H54 (cell line): ENCODE results near the gene RGS18.
A peak's percentile ranks its signal among the peaks of the same experiment; 100 is the strongest.
"Not testable (repeated sequence)": the region's sequence is repeated elsewhere in the genome, so short reads cannot be mapped to it uniquely, and the experiment has no call there.

ENCODE experiments used
- DNase-seq: peaks from one replicate; pipeline ENCODE4 v3.0.0; 2011; ENCODE audit warnings: low spot score, mixed read lengths; ENCODE audit not compliant: insufficient read length
- FAIRE-seq: peaks from 3 replicates; lab custom pipeline; 2011; peaks lifted over from hg19 to GRCh38; lab: Jason Lieb, UNC
- POLR2A ChIP-seq: IDR thresholded peaks from 2 replicates; pipeline ENCODE4 v1.6.1; 2011; ENCODE audit warnings: low read depth, mild to moderate bottlenecking, low read length

RGS18 gene

DNA sequence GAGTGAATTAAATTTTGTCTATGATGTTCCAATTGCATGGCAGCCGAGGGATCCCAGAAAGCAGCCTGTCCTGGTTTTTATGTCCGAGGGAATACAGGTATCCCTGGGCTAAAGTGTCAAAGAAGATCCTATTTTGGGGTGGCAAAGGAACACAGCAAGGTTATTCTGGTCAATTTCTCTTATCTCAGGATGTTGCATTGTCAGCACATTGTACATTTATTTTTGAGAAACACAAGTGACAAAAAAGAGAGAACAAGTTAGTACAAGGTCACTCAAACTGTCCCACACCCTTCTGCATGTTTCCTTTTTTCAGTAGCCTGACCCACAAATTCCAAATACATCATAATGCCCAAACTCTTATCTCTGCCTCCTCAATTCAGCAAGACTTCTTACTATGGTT lies 17.7 kb downstream of the RGS18 start:
- no peak for DNase-seq
- TF ChIP-seq POLR2A, result no peak
- peak; percentile 27 for FAIRE-seq

DNA sequence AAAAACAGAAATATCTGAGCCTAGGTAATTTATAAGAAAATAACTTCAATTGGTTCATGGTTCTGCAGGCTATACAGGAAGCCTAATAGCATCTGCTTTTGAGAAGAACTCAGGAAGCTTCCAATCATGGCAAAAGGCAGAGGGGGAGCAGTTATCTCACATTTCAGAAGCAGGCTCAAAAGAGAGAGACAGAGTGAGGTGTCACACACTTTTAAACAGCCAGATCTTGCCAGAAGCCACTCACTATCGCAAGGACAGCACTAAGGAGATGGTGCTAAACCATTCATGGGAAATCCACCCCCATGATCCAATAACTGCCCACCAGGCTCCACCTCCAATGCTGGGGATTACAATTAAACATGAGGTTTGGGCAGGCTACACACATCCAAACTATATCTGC lies 25.5 kb downstream of the RGS18 start:
- FAIRE-seq (no peak), DNase-seq (no peak)
- no peak for TF ChIP-seq POLR2A

DNA sequence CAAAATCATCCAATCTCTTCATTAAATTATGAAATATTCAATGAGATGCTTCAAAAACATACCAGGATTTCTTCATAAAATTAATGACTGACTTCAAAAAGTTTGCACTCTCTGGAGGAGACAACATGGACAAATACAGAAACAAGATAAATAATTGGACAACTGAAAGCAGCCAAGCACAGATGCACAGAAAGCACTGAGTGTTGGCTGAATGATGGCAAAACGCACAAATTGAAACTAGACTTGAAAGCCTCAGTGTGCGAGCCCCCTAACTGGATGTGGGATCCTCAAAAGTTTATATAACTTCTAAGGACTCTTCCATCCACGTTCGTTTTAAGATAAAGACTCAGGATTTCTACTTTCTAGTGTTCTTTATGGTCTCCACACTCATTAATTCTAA lies 27.9 kb downstream of the RGS18 start:
- DNase-seq, result no peak
- FAIRE-seq, result no peak
- no peak for TF ChIP-seq POLR2A

DNA sequence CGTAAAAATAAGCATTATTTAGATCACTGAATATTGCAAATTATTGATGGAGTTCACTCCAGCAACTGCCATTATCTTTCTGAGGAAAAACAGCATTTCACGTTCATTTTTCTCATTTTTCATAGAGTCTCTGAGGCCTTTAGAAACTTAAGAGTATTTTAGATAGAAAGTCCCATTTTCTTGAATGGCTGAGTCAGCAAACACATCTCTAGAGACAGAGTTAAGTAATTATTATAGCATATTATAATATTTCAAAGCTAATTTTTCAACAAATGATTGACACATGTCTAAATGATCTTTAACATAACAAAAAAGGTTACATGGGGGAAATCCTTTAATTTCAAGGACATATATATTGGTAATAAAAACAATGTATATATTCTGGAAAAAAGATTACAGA lies 31.8 kb downstream of the RGS18 start:
- FAIRE-seq, result no peak
- no peak for DNase-seq
- TF ChIP-seq POLR2A, result no peak

DNA sequence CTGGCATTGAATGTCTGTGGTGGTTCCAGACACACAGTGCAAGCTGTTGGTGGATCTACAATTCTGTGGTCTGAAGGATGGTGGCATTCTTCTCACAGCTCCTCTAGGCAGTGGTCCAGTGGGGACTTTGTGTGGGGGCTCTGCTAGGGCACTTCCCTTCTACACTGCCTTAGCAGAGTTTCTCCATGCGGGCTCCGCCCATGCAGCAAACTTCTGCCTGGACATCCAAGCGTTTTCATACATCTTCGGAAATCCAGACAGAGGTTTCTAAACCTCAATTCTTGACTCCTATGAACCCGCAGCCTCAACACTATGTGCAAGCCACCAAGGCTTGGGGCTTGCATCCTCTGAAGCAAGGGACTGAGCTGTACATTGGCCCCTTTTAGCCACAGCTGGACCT lies 43.0 kb downstream of the RGS18 start:
- FAIRE-seq, result no peak
- DNase-seq, result no peak
- no peak for TF ChIP-seq POLR2A

DNA sequence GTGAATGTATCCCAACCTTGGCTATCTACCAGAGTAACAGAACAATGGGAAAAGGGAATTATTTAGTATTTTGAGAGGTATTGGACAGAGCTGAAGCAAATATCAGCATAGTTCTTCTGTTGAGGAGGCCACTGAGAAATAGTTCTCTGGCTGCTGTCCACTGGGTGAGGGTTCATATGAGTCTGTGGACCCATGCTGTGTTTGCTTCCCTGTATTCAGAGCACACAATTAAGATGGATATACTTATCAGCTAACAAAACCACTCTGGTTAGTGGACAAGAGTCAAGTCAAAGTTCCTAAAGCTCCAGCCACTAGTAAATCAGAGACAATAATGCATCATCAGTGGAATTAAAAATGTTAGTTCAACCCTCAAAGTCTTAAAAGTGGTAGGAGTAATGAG lies 66.1 kb downstream of the RGS18 start:
- DNase-seq, result no peak
- TF ChIP-seq POLR2A, result no peak
- FAIRE-seq, result peak; percentile 36

DNA sequence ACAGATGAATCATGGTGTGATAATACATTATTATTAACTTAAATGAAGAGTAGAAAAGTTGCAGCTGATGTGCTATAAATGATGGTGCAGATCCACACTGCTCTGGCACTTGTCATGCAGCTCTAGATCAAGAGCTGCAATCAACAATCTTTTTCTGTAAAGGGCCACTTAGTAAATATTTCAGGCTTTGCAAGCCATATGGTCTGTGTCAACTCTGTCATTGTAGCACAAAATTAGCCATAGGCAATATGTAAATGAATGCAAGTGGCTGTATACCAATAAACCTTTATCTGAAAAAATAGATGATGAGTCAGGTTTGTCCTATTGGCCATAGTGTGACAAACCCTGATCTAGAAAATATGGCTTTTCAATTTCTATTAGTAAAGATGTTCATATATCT lies 66.6 kb downstream of the RGS18 start:
- no peak for FAIRE-seq
- no peak for TF ChIP-seq POLR2A
- DNase-seq, result no peak

DNA sequence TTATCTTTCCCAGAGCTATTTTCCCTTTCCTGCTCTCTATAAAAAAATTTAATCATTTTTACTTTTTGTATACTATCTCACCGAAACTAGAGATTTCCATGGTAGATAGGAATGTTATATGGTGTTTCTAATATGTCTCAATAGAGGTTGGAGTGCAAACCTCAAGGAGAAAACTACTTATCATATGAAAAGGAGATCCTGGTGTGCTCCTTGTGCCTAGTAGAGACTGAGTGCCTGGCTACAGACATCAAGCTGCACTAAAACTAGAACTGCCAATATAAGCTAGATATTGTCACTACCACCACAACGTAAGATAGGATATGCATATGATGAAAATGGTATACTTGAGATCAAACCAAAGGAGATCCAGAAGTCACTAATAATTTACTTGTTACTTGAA lies 67.0 kb downstream of the RGS18 start:
- no peak for FAIRE-seq
- no peak for DNase-seq
- no peak for TF ChIP-seq POLR2A

DNA sequence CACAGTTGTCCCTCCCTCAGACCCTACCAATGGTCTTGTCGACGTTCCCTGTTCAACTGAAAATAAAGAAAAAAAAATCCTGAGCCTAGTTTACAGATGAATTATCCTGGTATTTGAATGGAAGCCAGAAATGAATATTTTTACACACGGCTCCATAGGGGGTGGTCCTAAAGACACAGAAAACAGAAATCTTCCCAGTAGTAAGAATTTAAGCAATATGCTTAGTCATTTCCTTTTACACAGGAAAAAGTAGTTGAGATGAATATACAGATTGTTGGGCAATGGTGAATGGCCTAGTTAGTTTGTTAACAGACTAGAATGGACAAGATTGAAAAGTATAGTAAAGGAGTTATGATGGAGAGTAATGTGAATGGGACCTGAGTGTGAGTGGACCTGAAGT lies 67.4 kb downstream of the RGS18 start:
- peak; percentile 83 for FAIRE-seq
- DNase-seq, result peak; percentile 4
- no peak for TF ChIP-seq POLR2A

DNA sequence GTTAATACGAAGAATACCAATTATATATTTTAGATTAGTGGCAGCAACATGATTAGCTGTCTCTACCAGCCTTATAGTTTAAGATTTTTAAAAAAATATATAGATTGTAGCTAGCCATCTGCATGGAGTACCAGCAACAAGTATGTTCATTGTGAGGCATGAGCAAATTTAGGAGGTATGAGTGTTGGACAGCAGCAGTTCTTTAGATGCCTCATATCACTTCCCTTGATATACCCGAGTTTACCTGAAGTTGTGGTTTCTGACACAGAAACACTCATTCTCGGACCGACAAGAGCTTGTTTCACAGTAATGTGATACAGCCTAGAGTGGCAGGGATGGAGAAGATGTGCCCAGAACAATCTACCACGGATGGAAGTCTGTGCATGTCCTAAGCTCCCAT lies 69.1 kb downstream of the RGS18 start:
- DNase-seq (no peak), FAIRE-seq (no peak)
- no peak for TF ChIP-seq POLR2A

DNA sequence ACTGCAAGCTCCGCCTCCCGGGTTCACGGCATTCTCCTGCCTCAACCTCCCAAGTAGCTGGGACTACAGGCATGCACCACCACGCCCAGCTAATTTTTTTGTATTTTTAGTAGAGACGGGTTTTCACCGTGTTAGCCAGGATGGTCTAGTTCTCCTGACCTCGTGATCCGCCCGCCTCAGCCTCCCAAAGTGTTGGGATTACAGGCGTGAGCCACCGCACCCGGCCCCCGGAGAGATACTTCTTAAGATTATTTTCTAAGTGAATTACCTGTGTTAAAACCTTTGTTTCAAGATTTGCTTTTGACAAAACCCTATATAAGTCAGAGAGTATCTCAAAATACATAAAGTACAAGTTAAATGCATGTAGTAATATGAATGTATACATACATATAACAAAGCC lies 69.7 kb downstream of the RGS18 start:
- DNase-seq, FAIRE-seq: not testable (repeated sequence)

DNA sequence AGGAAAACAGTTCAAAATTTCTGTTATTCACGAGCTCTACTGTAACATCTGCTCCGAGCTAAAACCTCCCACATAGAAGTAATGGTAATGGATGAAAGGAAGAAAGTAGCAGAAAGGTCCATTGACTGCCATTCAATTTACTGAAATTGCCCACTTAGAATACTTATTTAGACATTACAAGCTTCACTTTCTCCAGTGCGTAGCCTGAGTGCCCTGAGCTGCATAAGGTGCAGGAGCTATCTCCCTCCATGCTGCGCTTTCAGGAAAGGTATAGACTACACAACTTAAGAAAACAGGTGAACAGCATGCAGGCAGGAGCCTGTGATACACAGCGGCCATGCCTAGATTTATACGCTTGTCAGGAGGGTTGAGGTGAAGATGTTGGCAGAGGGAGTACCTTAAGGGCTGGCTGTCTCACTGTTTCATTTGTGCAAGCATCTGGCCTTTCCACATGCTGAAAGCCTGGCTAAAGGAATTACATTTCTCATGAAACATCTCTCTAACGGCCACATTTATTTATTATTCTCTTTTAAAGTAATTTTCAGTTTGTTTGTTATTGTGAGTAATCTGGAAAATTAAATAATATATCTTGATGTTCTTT lies 74.7 kb downstream of the RGS18 start:
- no peak for TF ChIP-seq POLR2A
- DNase-seq (no peak), FAIRE-seq (peak; percentile 55)

DNA sequence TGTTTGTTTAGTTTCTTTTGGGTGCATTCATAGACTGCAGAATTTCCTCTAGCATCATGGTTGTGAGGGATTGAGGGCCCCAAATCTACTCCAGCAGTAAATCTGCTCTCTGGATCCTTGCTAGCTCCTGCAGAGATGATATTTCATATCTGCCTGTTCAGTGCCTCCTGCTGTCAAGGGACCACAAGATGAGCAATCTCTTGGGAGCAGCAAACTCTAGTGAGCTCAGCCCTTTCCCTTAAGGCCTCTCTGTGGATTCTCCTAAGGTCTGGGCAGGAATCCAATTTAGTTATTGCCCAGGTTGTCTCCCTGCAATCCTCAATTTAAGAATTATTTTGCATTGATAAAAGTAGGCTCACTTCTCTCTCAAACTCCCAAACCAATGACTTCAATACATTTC lies 76.9 kb downstream of the RGS18 start:
- FAIRE-seq (peak; percentile 97), DNase-seq (peak; percentile 6)
- no peak for TF ChIP-seq POLR2A
